SIG-M5 treated with dmso at 0.1 percent for 504 hours (cell line): ENCODE results near the gene NTM.
A peak's percentile ranks its signal among the peaks of the same experiment; 100 is the strongest.

Experiments used
- DNase-seq: peaks from one replicate; lab custom pipeline; 2025; ENCODE audit not compliant: unreplicated experiment; lab: John Stamatoyannopoulos, UW

The NTM gene

GRCh38 chr11:131460931-131461330, 90.5 kb downstream of the NTM start:
- no peak for DNase-seq

GRCh38 chr11:131462622-131463021, 92.2 kb downstream of the NTM start:
- DNase-seq, result no peak

GRCh38 chr11:131463162-131463561, 92.7 kb downstream of the NTM start:
- no peak for DNase-seq

GRCh38 chr11:131463649-131464425, 93.4 kb downstream of the NTM start:
- DNase-seq, result no peak

- DNase-seq, result no peak
Observed at GRCh38 chr11:131464461-131464860, 94.0 kb downstream of the NTM start.

- no peak for DNase-seq
Observed at GRCh38 chr11:131465039-131465438, 94.6 kb downstream of the NTM start.

GRCh38 chr11:131465746-131466145, 95.3 kb downstream of the NTM start:
- DNase-seq, result no peak

- no peak for DNase-seq
Observed at GRCh38 chr11:131467645-131468394, 97.4 kb downstream of the NTM start.

GRCh38 chr11:131468565-131468964, 98.2 kb downstream of the NTM start:
- no peak for DNase-seq

GRCh38 chr11:131470216-131470925, 100.0 kb downstream of the NTM start:
- DNase-seq, result no peak

GRCh38 chr11:131471976-131472375, 101.6 kb downstream of the NTM start:
- no peak for DNase-seq

- DNase-seq, result peak; percentile 17
Observed at GRCh38 chr11:131474947-131475346, 104.5 kb downstream of the NTM start.

- DNase-seq, result no peak
Observed at GRCh38 chr11:131476266-131476665, 105.9 kb downstream of the NTM start.

- no peak for DNase-seq
Observed at GRCh38 chr11:131478341-131478740, 107.9 kb downstream of the NTM start.

- DNase-seq, result no peak
Observed at GRCh38 chr11:131481303-131481702, 110.9 kb downstream of the NTM start.

GRCh38 chr11:131481971-131482370, 111.6 kb downstream of the NTM start:
- no peak for DNase-seq

GRCh38 chr11:131483453-131483852, 113.0 kb downstream of the NTM start:
- no peak for DNase-seq

GRCh38 chr11:131483877-131484276, 113.5 kb downstream of the NTM start:
- DNase-seq, result no peak

GRCh38 chr11:131486100-131486499, 115.7 kb downstream of the NTM start:
- DNase-seq, result no peak

GRCh38 chr11:131486937-131487635, 116.7 kb downstream of the NTM start:
- DNase-seq, result no peak

- no peak for DNase-seq
Observed at GRCh38 chr11:131488238-131488637, 117.8 kb downstream of the NTM start.
